Neural crest cell (in vitro differentiated cells): ENCODE measurements around the gene BEND2. TPM values are rescaled to one million over a fixed set of nuclear protein-coding genes. Genes with fewer than 3 reads are reported as not detected.

Experiments
- DNase-seq: peaks from one replicate; pipeline ENCODE4 v3.0.0; 2021; ENCODE audit warnings: low read depth, mixed read lengths, low spot score
- H3K27ac Mint-ChIP-seq: one replicate; pipeline ENCODE4 v1.8.0; 2021; ENCODE audit warnings: mild to moderate bottlenecking, mixed read lengths; ENCODE audit not compliant: unreplicated experiment
- H3K27me3 Mint-ChIP-seq: 2 replicates; pipeline ENCODE4 v1.8.0; 2021; ENCODE audit warnings: low read depth, mild to moderate bottlenecking, mixed read lengths
- H3K36me3 Mint-ChIP-seq: 2 replicates; pipeline ENCODE4 v1.8.0; 2021; ENCODE audit warnings: low read depth, mild to moderate bottlenecking, mixed read lengths
- H3K4me1 Mint-ChIP-seq: 2 replicates; pipeline ENCODE4 v1.8.0; 2021; ENCODE audit warnings: mixed read lengths
- H3K4me3 Mint-ChIP-seq: one replicate; pipeline ENCODE4 v1.8.0; 2021; ENCODE audit warnings: mild to moderate bottlenecking, mixed read lengths
- H3K9me3 Mint-ChIP-seq: 2 replicates; pipeline ENCODE4 v1.8.0; 2021; ENCODE audit warnings: mixed read lengths
- CTCF ChIP-seq: fragments of 200-600 bp; sonication (generic); conservative IDR thresholded peaks from 2 replicates; pipeline ENCODE4 v1.5.0; 2021; ENCODE audit warnings: antibody characterized with exemption, mild to moderate bottlenecking
- total RNA-seq: library from RNA; stranded (reverse); gene quantifications from 2 replicates; pipeline ENCODE4 v1.2.1, GENCODE V29; 2021

BEND2 gene
- total RNA-seq, 1 donor from 2014 or later, result not detected

GRCh38 chrX:18146009-18146408, 74.7 kb downstream of the BEND2 start:
- no peak overlapping the region for H3K4me3 Mint-ChIP-seq
- H3K27me3 Mint-ChIP-seq, result peaks cover 5% of the 10 kb centered on the region
- peaks cover 4% of the 10 kb centered on the region for H3K4me1 Mint-ChIP-seq
- H3K36me3 Mint-ChIP-seq, result no peaks in the 10 kb centered on the region
- H3K27ac Mint-ChIP-seq, result no peak overlapping the region
- peaks cover 2% of the 10 kb centered on the region for H3K9me3 Mint-ChIP-seq
- no peak for TF ChIP-seq CTCF
- no peak for DNase-seq

DNA sequence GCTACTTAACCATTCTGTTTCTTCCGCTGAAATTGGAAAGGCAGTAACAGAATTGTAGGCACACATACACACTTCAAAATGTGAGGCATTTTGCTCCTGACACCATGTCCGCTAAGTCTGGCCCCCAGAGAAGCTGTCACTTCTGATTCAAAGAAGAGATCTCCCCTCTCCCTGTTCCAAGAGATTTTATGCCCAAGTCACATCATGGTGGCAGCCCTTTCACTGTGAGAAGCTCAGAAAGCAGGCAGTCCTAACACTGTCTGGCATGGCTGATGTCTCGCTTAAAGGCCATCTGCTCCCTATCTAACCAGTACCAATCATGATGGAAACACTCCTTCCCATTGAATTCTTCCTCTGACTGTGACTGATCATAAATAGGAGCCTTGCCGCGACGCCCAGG, 83.9 kb downstream of the BEND2 start:
- Mint-ChIP-seq H3K9me3 (no peaks in the 10 kb centered on the region), H3K4me3 (no peak overlapping the region), H3K27ac (no peak overlapping the region), H3K4me1 (no peaks in the 10 kb centered on the region), H3K27me3 (no peaks in the 10 kb centered on the region), H3K36me3 (no peaks in the 10 kb centered on the region)
- DNase-seq, result no peak
- no peak for TF ChIP-seq CTCF

GRCh38 chrX:18133605-18134004, 87.1 kb downstream of the BEND2 start:
- Mint-ChIP-seq H3K27me3 (no peaks in the 10 kb centered on the region), H3K27ac (no peak overlapping the region), H3K36me3 (no peaks in the 10 kb centered on the region), H3K9me3 (peaks cover 7% of the 10 kb centered on the region), H3K4me3 (no peak overlapping the region), H3K4me1 (no peaks in the 10 kb centered on the region)
- TF ChIP-seq CTCF, result no peak
- no peak for DNase-seq

DNA sequence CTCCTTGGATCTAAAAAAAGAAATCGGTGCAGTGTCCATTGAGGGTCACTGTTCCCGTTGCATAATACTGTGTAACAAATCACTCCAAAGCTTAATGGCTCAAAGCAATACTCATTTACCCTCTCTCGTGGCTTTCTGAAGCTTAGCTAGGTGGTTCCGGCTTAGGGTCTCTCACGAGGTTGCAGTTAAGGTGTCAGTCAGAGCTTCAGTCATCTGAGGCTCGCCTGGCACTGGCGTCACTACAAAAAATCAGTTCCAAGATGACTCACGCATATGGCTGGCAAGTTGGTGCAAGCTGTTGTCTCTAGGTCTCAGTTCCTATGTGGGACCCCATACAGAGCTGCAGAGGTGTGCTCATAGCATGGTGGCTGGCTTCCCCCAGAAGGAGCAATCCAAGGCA, 91.0 kb downstream of the BEND2 start:
- Mint-ChIP-seq H3K4me1 (no peaks in the 10 kb centered on the region), H3K27ac (no peak overlapping the region), H3K36me3 (no peaks in the 10 kb centered on the region), H3K4me3 (no peak overlapping the region), H3K9me3 (peaks cover 7% of the 10 kb centered on the region), H3K27me3 (no peaks in the 10 kb centered on the region)
- TF ChIP-seq CTCF, result no peak
- no peak for DNase-seq

DNA sequence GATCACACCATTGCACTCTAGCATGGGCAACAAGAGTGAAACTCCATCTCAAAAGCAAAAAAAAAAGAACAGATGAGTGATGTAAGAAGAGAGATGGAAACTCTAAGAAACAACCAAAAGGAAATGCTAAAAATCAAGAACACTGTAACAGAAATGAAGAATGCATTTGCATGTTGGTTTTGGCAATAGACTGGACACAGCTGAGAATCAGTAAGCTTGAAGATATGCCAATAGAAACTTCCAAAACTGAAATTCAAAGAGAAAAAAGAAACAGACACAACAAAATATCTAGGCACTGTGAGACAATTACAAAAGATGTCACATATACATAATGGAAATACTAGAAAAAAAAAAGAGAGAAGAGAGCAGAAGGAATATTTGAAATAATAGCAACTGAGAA, 93.7 kb downstream of the BEND2 start:
- no peak for TF ChIP-seq CTCF
- Mint-ChIP-seq H3K27me3 (no peaks in the 10 kb centered on the region), H3K4me3 (no peak overlapping the region), H3K27ac (no peak overlapping the region), H3K4me1 (no peaks in the 10 kb centered on the region), H3K36me3 (peaks cover 3% of the 10 kb centered on the region), H3K9me3 (peaks cover 13% of the 10 kb centered on the region)
- no peak for DNase-seq

GRCh38 chrX:18119856-18120255, 100.8 kb downstream of the BEND2 start:
- no peak overlapping the region for H3K4me3 Mint-ChIP-seq
- DNase-seq, result no peak
- TF ChIP-seq CTCF, result no peak
- no peaks in the 10 kb centered on the region for H3K4me1 Mint-ChIP-seq
- H3K9me3 Mint-ChIP-seq, result peaks cover 19% of the 10 kb centered on the region
- H3K36me3 Mint-ChIP-seq, result peaks cover 6% of the 10 kb centered on the region
- no peaks in the 10 kb centered on the region for H3K27me3 Mint-ChIP-seq
- H3K27ac Mint-ChIP-seq, result no peak overlapping the region
